GM15510 (cell line): ENCODE results near the gene HIRA.

Experiments
- POLR2A ChIP-seq: IDR thresholded peaks from 3 replicates; pipeline ENCODE4 v1.6.1; 2011; ENCODE audit warnings: borderline replicate concordance; ENCODE audit not compliant: insufficient read length; ENCODE audit errors: extremely low read depth

HIRA gene

DNA sequence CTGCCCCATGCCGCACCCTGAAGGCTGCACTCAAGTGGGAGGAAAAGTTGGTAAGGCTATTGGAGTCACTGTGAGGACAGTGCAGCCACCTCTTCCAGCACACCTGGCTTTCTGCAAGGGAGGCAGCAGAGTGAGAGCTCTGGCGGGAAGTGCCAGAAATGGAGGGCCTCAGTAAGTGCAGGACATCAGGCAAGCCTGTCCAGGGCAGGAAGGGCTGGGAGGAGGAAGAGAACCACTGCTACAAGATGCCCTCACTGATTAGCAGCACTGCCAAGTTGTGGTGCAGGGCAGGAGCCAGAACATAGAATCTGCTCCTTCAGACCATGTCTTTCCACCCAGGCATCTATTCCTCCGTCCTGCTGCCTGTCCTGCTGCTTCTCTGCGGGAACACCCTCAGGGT lies 78.8 kb downstream of the HIRA start:
- TF ChIP-seq POLR2A: no peak

DNA sequence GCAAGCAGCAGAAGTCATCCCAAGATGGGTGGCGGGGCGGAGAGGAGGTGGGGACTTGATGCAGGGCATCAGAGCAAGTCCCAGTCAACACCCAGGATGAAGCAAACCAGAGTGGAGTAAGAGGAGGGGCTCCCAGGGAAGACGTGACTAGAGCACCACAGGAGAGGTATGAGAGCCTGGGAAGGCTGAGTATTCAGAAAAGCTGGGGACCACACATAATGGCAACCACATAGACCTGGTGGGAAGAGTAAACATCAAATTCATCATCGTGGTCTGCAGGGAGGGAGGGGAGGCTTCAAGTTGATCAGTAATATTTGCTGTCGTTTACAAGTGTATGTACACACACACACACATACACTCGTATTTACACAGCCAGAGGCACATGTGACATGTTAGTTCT lies 79.3 kb downstream of the HIRA start:
- no peak for TF ChIP-seq POLR2A

DNA sequence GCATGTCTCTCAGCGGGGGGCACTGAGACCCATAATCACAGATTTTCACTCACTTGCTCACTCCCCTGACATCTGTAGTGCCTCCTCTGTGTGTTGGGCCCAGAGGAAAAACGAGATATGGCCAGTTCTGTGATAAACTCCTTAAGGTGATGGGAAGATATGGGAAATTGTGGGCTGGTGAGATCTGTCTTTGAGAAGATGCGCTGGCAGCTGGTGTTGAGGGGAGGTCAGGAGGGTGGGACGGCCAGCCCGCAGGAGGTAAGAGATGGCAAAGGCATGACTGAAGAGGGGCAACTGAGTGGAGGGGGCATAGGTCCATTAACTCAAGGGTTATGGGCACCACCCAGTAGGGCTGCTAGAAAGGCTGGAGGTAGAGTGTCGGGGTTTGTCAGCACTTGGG lies 79.9 kb downstream of the HIRA start:
- TF ChIP-seq POLR2A: no peak

DNA sequence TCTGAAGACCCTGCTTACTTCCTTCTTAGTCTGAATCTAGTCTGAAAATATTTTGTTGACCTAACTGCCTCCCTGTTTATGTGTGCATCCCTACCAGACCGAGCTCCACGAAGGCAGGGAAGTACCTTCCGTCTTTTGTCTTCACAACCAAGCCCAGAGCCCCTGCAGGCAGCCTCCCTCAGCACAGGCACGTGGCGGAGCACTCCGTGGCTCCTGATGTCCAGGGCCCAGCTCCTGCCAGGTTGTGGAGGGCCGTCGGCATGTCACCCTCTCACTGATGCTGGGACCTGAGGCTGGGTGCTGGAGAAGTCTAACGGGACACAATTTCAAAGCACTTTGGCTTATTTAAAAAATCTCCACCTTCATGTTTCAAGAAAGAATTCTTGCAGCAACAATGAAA lies 80.6 kb downstream of the HIRA start:
- no peak for TF ChIP-seq POLR2A

DNA sequence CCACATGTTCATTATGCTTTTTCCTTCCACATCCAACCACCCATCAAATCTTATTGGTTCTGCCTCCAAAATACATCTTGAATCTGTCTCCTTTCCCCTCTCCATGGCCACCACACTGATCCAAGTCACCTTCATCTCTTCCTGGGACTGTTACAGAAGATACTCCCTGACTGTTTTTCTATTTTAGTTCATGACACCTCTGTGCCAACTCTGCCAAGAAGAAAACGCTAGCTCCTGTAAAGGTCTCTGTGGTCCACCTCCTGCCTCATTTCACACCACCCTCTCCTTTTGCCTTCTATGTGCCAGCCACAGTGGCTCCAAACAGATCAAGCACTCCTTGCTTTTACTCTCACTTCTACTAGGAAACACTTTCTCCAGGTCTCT lies 81.1 kb downstream of the HIRA start:
- no peak for TF ChIP-seq POLR2A

DNA sequence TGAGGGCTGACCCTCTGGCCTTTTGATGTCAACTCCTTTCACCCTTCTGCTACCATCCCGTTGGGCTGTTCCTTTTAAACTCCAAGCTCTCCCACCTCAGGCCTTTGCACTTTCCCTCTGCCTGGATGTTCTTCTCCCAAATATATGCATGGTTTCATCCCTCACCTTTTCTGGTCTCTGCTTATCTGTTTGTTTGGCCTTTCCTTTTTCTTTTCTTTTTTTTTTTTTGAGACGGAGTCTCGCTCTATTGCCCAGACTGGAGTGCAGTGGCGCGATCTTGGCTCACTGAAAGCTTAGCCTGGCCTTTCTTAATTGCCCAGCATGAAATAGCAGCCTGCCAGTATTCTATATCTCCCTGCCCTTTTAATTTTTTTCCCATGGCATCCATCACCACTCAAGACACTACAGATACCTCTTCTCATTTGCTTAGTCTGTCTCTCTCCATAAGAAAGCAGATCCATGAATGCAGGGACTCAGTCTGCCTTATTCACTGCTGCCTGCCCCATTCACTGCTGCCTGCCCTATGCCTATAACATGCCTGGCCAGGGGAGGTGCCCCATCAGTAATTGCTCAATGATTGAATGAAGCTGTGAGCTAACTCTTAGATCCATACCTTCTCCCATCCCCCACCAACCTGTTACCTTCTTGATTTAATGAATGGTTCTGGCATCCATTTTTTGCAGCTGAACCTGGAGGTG lies 81.6 kb downstream of the HIRA start:
- TF ChIP-seq POLR2A: no peak

DNA sequence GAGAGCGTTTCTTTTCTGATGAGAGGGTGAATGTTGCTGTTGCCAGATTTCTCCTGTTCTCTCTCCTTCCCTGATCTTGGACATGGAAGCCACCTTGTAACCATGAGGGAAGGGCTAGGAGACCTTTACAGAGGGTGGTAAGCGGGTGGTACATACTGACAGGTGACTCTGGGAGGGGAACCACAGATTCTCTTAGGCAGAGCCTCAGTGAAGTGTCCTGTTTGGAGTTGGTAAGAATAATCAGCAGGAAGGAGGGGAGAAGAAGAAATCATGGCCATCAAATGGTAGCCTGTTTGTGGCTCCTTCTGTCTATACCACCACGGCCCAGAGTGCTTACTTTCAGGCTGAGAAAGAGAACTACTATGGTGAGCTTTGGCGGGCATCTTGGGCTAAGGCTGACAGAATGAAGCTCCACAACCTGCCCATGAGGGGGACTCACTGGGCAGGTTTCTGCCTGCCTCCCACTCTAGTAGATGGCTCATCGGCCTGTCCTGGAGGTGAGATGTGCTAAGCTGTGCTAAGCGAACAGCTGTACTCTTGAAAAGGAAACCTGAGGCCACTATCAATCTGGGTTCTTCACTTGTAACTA lies 84.8 kb downstream of the HIRA start:
- no peak for TF ChIP-seq POLR2A

DNA sequence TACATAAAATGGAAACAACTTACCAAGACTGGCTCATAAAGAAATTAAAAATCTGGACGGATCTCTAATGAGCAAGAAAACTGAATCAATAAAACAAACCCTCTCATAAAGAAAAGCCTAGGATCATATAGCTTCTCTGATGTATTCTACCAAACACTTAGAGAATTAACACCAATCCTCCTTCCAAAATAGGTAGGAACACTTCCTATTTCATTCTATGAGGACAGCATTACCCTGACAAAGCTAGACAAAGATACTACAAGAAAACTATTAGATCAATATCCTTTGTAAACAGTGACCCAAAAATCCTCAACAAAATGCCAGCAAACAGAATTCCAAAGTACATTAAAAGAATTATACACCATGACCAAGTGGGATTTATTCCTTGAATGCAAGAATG lies 87.1 kb downstream of the HIRA start:
- TF ChIP-seq POLR2A: no peak

DNA sequence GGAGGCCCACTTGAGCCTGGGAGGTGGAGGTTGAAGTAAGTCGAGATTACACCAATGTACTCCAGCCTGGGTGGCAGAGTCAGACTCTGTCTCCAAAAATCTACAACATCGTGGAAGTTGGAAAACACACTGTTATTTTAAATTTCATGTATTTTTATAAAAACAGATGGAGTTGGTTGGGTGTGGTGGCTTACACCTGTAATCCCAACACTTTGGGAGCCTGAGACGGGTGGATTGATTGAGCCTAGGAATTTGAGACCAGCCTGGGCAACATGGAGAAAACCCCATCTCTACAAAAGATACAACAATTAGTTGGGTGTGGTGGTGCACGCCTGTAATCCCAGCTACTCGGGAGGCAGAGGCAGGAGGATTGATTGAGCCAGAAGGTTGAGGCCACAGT lies 88.1 kb downstream of the HIRA start:
- TF ChIP-seq POLR2A: no peak

DNA sequence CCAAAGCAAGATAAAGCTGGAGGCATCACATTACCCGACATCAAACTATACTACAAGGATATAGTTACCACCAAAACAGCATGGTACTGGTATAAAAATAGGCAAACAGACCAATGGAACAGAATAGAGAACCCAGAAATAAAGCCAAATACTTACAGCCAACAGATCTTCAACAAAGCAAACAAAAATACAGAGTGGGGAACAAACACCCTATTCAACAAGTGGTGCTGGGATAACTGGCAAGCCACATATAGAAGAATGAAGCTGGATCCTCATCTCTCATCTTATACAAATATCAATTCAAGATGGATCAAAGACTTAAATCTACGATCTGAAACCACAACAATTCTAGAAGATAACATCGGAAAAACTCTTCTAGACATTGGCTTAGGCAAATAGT lies 90.0 kb downstream of the HIRA start:
- no peak for TF ChIP-seq POLR2A

DNA sequence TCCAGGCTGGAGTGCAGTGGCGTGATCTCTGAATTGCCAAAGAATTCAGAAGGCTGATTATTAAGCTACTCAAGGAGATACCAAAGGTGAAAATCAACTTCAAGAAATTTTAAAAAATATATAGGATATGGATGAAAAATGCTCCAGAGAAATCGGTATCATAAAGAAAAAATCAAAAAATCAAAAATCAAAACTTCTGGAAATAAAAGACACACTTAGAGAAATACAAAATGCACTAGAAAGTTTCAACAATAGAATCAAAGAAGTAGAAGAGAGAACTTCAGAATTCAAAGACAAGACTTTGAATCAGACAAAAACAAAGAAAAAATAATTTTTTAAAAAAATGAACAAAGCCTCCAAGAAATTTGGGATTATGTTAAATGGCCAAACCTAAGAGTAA lies 94.4 kb downstream of the HIRA start:
- TF ChIP-seq POLR2A: no peak

DNA sequence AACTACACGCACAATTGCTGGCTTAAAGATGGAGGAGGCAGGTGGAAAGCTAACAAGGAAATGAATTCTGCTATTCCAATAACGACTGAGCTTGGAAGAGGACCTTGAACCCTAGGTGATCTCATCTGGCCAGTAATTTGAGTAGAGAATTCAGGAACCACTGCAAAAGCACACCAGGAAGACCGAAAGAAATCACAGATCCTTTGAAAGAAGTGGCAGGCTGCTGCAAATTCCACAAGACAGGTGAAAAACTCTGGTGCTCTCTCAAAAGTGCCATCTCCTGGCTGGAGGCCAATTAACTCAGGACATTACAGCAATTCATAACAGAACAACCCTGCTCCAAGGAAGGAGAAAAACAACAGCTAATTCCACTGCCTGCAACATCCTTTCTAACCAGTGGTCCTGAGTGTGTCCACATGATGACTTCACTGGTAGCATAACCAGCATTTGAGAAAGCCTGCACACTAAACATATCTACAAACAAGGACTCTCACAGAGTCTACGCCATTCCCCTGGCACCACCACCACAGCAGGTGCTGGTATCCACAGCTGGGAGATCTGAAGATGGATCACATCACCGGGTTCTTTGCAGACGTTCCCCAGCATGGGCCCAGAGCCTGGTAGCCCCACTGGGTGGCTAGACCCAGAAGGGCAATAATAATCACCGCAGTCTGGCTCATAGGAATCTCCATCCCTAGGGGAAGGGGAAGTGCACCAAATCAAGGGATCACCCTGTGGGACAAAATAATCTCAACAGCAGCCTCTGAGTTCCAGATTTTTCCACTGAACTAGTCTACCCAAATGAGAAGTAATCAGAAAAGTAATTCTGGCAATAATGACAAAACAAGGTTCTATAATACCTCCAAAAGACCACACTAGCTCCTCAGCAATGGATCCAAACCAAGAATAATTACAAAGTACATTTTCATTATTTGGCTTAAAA lies 95.1 kb downstream of the HIRA start:
- no peak for TF ChIP-seq POLR2A

DNA sequence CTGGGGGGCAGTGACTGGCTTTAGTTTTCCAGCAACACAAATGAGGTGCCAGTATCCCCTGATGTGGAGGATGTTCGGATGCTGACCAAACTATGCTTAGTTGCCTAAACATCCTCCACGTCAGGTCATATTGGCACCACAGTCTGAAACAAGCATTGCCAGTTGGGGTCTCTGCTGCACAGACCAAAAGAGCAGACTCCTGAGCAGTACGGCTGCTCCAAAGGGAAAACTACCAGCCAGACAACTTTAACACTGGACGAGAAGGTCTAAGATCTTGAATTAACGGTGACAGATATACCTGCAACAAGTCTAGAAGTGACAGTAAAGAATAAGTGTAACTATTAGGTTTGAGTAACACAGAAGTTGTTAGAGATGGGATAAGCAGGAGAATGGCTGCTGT lies 99.6 kb downstream of the HIRA start:
- no peak for TF ChIP-seq POLR2A

DNA sequence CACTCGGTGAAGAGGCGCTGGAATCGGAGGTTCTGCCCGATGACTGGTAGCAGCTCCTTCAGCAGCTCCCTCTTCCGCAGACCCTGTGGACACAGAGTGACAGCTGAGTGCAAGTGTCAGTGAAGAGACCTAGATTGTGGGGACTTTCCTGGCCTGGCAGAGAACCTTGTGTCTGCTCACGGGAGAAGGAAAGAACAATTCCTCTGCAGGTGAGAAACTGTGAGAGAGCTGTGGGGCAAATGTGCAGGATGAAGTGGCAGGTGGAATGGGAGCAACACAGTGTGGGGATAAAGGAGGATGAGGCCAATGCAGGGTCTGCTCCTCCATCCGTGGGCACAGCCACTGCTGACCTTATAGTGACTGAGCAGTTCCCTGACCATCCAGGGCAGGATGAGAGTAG lies 100.1 kb downstream of the HIRA start:
- no peak for TF ChIP-seq POLR2A

DNA sequence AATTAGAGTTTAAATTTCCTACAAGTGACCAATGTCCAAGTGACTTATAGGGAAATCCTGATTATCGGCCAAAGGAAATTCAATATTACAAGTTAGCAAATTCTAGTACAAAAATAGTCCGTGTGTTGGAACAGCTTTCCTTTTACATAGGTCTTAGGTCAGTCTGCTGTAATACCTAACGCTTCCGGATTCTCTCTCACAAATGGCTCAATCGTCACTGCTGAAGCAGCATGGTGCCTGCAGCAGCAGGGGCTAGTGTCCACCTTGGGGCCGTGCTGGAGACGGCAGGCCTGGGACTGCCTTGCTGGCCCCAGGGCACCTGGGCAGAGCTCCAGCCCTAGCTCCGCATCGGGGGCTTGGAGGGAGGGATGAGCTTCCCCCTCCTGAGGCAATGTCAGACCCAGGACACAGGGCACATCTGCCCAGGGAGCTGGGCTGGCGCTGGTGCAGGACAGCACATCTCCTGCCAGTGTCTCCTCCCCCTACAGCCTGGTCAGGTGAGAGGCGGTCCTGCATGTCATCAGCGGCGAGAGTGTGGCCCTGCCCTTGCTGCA lies 100.6 kb downstream of the HIRA start:
- TF ChIP-seq POLR2A: no peak

DNA sequence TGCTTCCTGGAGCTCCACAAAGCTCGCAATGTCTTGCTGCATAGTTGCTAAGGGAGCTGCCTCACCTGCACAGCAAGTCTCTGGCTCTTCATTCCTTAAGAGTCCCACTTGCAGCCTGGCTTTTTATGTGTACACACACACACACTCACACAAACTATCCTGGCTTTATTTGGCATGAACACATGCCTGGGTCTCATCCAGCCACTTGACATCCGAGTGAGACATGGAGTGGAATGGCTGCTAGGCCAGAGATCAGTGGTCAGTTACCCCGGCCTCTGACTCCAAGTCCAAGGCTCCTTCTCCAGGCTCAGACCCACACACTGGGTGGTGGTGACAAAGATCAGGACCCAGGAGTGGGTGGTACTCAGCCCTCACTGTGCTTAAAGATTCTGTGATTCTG lies 102.1 kb downstream of the HIRA start:
- TF ChIP-seq POLR2A: no peak

DNA sequence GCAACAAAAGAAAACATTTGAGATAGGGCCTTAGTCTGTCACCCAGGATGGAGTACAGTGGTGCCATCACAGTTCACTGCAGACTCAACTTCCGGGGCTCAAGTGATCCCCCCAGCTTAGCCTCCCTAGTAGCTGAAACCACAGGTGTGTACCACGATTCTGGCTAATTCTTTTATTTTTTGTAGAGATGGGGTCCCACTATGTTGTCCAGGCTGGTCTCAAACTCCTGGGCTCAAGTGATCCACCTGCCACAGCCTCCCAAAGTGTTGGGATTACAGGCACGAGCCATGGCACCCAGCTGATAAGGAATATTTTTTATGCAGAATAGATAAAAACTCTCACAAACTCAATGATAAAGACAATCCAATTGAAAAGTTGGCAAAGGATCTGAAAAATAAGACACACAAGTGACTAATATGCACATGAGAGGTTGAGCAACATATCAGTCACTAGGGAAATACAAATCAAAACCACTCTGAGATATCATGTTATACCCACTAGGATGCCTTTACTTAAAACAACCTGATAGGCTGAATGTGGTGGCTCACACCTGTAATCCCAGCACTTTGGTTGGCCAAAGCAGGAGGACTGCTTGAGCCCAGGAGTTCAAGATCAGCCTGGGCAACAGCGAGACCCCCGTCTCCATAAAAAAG lies 106.1 kb downstream of the HIRA start:
- TF ChIP-seq POLR2A: no peak
